ENCODE results near the gene BBX.

BBX gene

DNA sequence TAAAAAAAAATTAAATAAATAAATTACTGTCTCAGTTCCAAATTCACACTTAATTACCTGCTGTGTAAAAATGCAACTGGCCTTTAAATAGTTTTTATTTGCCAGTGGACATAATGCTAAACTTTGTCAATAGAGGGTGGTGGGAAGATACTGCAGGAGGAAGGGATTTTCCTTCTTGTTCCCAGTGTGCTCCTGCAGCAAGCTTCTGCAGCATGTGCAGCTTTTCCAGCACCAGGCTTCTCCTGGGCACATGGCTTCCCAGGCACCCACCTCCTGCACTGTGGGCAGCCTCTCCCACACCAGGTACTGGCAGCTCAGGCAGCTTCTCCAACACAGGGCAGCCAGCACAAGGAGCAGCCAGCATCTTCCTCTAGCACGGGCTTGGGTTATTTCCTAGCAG lies 29.6 kb upstream of the BBX start:
- ATAC-seq = no peak

DNA sequence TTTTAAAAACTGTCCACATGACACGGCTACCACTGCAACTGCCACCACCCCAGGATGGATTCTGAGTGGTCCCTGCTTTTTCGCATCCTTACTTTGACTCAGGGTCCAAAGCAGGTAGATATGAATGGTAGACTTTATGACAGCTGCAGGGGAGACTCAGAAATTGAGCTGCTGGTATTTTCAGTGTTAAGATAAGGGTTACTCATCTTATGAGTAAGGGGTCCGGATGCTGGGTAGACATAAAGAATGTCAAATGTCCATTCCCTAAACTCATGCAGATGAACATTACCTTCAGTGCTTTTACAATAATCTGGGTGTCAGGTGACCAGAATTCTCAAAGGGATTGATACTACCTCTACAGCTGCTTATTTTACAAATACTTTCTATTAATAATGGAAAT lies 25.9 kb upstream of the BBX start:
- no peak for ATAC-seq
- TF ChIP-seq BACH2 (CRISPR knock-in tag; IDR thresholded peaks at IDR 0.05; ENCODE audit: borderline replicate concordance) (no peak), TOX (CRISPR knock-in tag; IDR thresholded peaks at IDR 0.05; ENCODE audit: borderline replicate concordance) (no peak), CSRNP3 (CRISPR knock-in tag; IDR thresholded peaks at IDR 0.05) (no peak), RARB (CRISPR knock-in tag; IDR thresholded peaks at IDR 0.05) (no peak), TSHZ2 (CRISPR knock-in tag; IDR thresholded peaks at IDR 0.05) (no peak), OSR1 (CRISPR knock-in tag; IDR thresholded peaks at IDR 0.05) (no peak), ZC3H10 (CRISPR knock-in tag; IDR thresholded peaks at IDR 0.05) (no peak), ISL1 (CRISPR knock-in tag; IDR thresholded peaks at IDR 0.05) (no peak), PPARA (CRISPR knock-in tag; IDR thresholded peaks at IDR 0.05; ENCODE audit: borderline replicate concordance) (no peak), CSDC2 (CRISPR knock-in tag; IDR thresholded peaks at IDR 0.05) (no peak)

More for the DNA sequence above, 29.6 kb upstream of the BBX start:
- TF ChIP-seq BACH2 (CRISPR knock-in tag; IDR thresholded peaks at IDR 0.05; ENCODE audit: borderline replicate concordance) (no peak), OSR1 (CRISPR knock-in tag; IDR thresholded peaks at IDR 0.05) (no peak), ZFP30 (CRISPR knock-in tag; IDR thresholded peaks at IDR 0.05) (no peak), TCF4 (CRISPR knock-in tag; IDR thresholded peaks at IDR 0.05; ENCODE audit: borderline replicate concordance) (no peak), CREB5 (CRISPR knock-in tag; IDR thresholded peaks at IDR 0.05; ENCODE audit: low read depth) (no peak), ZNF565 (CRISPR knock-in tag; conservative IDR thresholded peaks at IDR 0.05; ENCODE audit: low read depth) (no peak), PATZ1 (CRISPR knock-in tag; IDR thresholded peaks at IDR 0.05; ENCODE audit: borderline replicate concordance) (no peak), ZNF70 (CRISPR knock-in tag; IDR thresholded peaks at IDR 0.05) (no peak), ZFP3 (CRISPR knock-in tag; IDR thresholded peaks at IDR 0.05) (no peak)

GRCh38 chr3:107498646-107499045 lies 24.1 kb upstream of the BBX start:
- ATAC-seq = no peak
- TF ChIP-seq BACH2 (CRISPR knock-in tag; IDR thresholded peaks at IDR 0.05; ENCODE audit: borderline replicate concordance) (no peak), ZNF8 (CRISPR knock-in tag; IDR thresholded peaks at IDR 0.05) (no peak), ZNF70 (CRISPR knock-in tag; IDR thresholded peaks at IDR 0.05) (no peak), ZNF565 (CRISPR knock-in tag; conservative IDR thresholded peaks at IDR 0.05; ENCODE audit: low read depth) (no peak), ESRRG (CRISPR knock-in tag; IDR thresholded peaks at IDR 0.05) (no peak), PATZ1 (CRISPR knock-in tag; IDR thresholded peaks at IDR 0.05; ENCODE audit: borderline replicate concordance) (no peak), RARB (CRISPR knock-in tag; IDR thresholded peaks at IDR 0.05) (no peak), CSRNP3 (CRISPR knock-in tag; IDR thresholded peaks at IDR 0.05) (no peak), TSHZ2 (CRISPR knock-in tag; IDR thresholded peaks at IDR 0.05) (no peak), CREB5 (CRISPR knock-in tag; IDR thresholded peaks at IDR 0.05; ENCODE audit: low read depth) (no peak), SNAI2 (CRISPR knock-in tag; IDR thresholded peaks at IDR 0.05) (no peak), ZC3H10 (CRISPR knock-in tag; IDR thresholded peaks at IDR 0.05) (no peak), GLIS3 (CRISPR knock-in tag; IDR thresholded peaks at IDR 0.05) (no peak), TOX (CRISPR knock-in tag; IDR thresholded peaks at IDR 0.05; ENCODE audit: borderline replicate concordance) (no peak), TCF4 (CRISPR knock-in tag; IDR thresholded peaks at IDR 0.05; ENCODE audit: borderline replicate concordance) (no peak), OSR1 (CRISPR knock-in tag; IDR thresholded peaks at IDR 0.05) (no peak), PPARA (CRISPR knock-in tag; IDR thresholded peaks at IDR 0.05; ENCODE audit: borderline replicate concordance) (no peak), ZFP3 (CRISPR knock-in tag; IDR thresholded peaks at IDR 0.05) (no peak)

Data from SK-N-SH treated with all-trans-retinoic acid at 6 μM for 48 hours (cell line).